Activated naive CD4-positive, alpha-beta T cell treated with anti-CD3 and anti-CD28 coated beads, Interleukin-2, amount 50 U/mL, for 72 hours (primary cell): ENCODE data around the gene MMP12. TPM values are rescaled to one million over a fixed set of nuclear protein-coding genes. Genes with fewer than 3 reads are reported as not detected.
A peak's percentile ranks its signal among the peaks of the same experiment; 100 is the strongest.
"Not testable (repeated sequence)": the region's sequence is repeated elsewhere in the genome, so short reads cannot be mapped to it uniquely, and the experiment has no call there.

Experiments used
- ATAC-seq, 2 donors: fragments of 150-1000 bp; cut with Tn5 transposase; 2 replicates each; pipeline ENCODE4 v1.10.0; 2021; ENCODE audit warnings: mild to moderate bottlenecking in 2 of 2, moderate library complexity in 2 of 2
- DNase-seq, 2 donors: peaks; one replicate each; pipeline ENCODE4 v3.0.0; 2021 to 2022; ENCODE audit warnings: low spot score in 2 of 2
- H3K27ac Mint-ChIP-seq, 2 donors: one replicate each; pipeline ENCODE4 v1.8.0; 2022; ENCODE audit warnings: mild to moderate bottlenecking in 2 of 2, mixed read lengths in 2 of 2
- H3K36me3 Mint-ChIP-seq, 2 donors: one replicate each; pipeline ENCODE4 v1.8.0; 2022; ENCODE audit warnings: mixed read lengths in 2 of 2
- H3K9me3 Mint-ChIP-seq, 2 donors: one replicate each; pipeline ENCODE4 v1.8.0; 2022; ENCODE audit warnings: mixed read lengths in 2 of 2
- total RNA-seq, 2 donors: library from RNA; stranded (reverse); gene quantifications; one replicate each; pipeline ENCODE4 v1.2.3, GENCODE V29; 2022

Gene MMP12
- not detected for total RNA-seq

DNA sequence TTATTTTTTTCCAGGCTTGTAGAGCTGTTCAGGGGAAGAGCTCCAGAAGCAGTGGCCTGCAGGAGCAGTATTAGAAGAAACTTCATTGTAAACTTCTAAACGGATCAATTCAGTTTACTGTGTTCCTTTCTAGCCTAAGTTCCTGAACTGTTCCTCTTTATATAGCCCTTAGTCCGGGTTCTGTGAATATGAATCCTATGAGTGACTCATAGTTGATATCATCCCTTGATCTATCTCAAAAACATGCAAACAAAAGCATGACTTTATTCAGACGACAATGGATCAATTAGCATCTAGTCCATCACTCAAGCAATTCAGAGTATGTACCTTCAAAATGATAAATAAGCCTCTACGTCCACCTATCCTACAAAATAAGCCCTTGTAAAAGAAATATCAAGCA, at the start of gene MMP12:
TSS of gene MMP12 (minus strand) at position 131 of the 400 bp plus-strand sequence. CDS start at position 86, 45 bp downstream.
- Mint-ChIP-seq H3K36me3 (no peaks in the 10 kb centered on the region), H3K27ac (no peak within 1 kb of the TSS), H3K9me3 (no peaks in the 10 kb centered on the region)
- no peak for ATAC-seq
- no peak for DNase-seq

DNA sequence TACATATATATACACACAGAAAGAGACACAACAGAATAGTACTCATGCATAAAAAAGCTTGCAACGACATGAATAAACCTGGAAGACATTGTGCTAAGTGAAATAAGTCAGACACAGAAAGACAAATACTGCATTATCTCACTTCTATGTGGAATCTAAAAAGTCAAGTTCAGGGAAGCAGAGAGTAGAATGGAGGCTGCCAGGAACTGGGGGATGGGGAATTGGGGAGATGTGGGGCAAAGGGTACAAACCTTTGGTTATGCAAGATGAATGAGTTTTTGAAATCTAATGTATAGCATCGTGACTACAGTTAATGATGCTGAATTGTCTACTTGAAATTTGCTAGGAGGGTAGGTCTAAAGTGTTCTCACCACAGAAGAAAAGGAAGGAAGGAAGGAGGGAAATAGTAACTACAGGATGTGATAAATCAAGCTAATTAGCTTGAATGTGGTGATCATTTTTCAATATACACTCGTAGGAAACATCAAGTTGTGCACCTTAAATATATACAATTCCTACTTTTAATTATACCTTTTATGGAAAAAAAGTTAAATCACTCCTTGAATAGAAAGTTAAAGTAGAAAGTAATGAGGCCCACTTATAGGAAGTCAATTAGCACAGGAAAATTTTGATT, 46.9 kb upstream of the MMP12 start:
- DNase-seq (no peak), ATAC-seq (no peak)
- H3K9me3 Mint-ChIP-seq: no peaks in the 10 kb centered on the region
- no peak overlapping the region for H3K27ac Mint-ChIP-seq
- no peaks in the 10 kb centered on the region for H3K36me3 Mint-ChIP-seq

DNA sequence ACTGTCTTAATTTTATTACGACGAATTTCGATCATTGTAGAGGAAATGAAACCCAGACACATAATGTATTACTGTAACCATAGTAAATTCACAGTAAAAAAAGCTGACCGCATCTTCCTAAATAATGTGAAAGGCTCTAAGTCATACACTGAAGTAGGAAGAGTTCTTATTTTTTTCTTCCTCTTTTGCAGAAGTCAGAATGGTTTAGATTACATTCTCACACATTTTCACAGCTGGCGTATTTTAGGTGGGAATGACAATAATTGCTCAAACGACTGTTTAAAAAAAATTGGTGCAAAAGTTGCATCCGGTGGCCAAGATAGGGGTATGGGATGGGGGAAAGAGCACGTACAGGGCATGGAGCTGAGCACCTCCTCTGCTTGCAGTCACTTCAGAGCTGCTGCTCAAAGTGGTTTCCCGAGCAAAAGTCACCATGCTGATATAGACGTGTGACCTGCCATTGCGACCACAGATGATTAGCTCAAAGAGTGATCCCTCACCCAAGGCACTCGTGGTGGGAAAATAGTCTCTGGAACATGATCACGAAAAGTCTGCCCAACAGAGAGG, 45.4 kb upstream of the MMP12 start:
- Mint-ChIP-seq H3K36me3 (no peaks in the 10 kb centered on the region), H3K27ac (no peak overlapping the region), H3K9me3 (no peaks in the 10 kb centered on the region)
- DNase-seq (no peak), ATAC-seq (peak in 1 of 2 donors; percentile 66)

DNA sequence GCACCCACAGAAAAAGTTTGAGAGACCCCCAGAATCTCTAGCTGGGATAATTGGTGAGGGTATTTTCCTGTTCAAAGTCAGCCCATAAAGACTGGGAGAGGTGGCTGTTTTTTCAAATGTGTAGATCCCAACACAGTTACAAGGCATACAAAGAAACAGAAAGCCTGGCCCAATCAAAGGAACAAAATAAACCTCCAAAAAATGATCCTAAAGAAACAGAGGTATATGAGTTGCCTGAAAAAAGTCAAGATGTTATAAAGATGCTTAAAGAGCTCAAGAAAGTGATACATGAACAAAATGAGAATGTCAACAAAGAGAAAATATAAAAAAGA, 40.2 kb upstream of the MMP12 start:
- H3K9me3 Mint-ChIP-seq: no peaks in the 10 kb centered on the region

DNA sequence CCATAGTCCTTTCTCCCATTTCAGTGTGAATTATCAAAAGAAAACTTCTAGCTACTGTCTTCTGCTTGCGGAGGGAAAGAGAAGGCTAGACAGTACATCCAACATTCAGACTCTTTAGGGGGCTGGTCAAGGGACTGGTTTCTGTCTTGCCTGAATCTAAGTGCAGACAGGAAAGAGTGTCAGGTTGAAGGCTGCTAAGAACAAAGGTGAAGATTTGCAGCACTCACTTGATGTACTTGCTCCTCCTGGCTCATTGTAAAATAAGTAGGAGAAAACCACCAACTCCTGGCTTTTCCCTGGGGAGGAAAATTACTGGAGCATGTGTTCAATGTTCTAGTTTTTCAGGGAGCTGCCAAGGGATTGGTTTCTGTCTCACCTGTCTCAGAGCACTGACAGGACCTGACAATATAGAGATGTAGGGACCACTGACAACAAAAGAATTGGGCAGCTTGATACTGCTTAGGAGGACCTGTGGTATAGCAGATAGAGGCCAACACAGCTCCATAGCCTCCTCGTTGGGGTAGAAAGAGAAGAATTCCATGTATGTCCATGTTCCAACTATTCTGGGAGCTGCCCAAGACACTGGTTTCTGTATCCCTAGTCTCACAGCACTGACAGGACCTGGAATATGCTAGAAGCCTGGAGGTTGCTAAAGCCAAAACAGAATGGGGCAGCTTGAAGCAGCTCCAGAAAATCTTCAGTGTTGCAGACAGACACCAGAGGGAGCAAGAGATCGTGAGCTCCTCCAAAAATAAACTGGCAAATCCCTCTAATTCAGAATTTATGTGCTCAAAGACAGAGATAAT, 39.7 kb upstream of the MMP12 start:
- ATAC-seq (no peak), DNase-seq (peak in 1 of 2 donors; percentile 7)
- H3K27ac Mint-ChIP-seq: no peak overlapping the region
- no peaks in the 10 kb centered on the region for H3K9me3 Mint-ChIP-seq
- H3K36me3 Mint-ChIP-seq: no peaks in the 10 kb centered on the region

More for the DNA sequence above, 40.2 kb upstream of the MMP12 start:
- Mint-ChIP-seq H3K27ac (no peak overlapping the region), H3K36me3 (no peaks in the 10 kb centered on the region)
- ATAC-seq (no peak), DNase-seq (no peak)

DNA sequence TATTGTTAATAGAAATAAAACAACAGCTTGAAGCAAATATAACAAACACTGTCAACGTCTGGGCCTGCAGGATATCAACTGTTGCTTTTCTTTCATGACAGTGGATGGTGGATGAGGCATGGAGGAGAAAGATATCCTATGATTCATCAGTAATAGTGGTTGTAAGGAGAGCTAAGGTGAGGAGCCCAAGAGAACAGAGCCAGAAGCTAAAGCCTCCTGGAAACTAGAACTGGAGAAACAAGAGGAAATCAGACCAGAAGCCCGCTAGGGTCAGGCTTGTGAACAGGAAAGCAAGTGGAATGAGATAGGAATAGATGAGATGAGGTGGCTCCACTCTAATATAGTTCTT, 37.7 kb upstream of the MMP12 start:
- no peaks in the 10 kb centered on the region for H3K36me3 Mint-ChIP-seq
- H3K27ac Mint-ChIP-seq: peak overlapping the region in 1 of 2 donors; percentile 41
- DNase-seq (no peak), ATAC-seq (no peak)
- H3K9me3 Mint-ChIP-seq: no peaks in the 10 kb centered on the region

DNA sequence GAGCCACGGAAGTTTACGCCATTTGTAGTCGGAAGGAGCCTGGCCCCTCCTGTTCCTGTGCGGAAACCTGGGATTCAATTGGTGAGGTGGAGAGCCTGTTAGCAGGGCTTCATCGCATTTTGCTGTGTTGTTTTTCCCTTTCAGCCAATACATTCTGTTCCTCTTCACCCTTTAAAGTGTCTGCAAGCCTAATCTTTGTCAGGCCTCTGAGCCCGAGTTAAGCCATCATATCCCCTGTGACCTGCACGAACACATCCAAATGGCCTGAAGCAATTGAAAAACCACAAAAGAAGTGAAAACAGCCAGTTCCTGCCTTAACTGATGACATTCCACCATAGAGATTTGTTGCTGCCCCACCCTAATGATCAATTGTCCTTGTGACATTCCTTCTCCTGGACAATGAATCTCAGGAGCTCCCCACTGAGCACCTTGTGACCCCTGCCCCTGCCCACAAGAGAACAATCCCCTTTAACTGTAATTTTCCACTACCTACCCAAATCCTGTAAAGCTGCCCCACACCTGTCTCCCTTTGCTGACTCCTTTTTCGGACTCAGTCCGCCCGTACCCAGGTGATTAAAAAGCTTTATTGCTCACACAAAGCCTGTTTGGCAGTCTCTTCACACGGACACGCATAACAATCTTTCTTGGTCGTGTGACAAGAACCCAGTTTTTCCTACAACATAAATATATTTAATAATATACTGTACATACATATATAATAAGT, 37.1 kb upstream of the MMP12 start:
- Mint-ChIP-seq H3K36me3 (no peaks in the 10 kb centered on the region), H3K27ac (no peak overlapping the region), H3K9me3 (no peaks in the 10 kb centered on the region)
- DNase-seq: no peak
- no peak for ATAC-seq

DNA sequence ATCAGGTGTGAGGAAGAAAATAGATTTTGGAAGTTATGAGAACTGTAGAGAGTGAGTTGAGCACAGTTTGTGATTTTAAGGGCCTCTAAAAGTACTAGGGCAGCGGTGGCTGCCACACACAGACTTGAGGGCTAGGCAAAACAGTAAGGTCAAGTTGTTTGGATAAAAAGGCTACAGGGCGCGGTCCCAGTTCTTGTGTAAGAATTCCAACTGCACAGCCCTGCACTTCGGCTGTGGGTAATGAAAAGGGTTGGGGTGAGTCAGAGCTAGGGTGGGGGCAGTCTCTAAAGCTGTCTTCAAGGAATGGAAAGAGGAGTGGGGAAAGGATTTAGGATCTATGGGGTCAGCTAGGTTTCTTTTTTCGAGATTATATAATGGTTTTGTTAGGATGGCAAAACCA, 31.1 kb upstream of the MMP12 start:
- DNase-seq, H3K27ac Mint-ChIP-seq, H3K36me3 Mint-ChIP-seq, H3K9me3 Mint-ChIP-seq, ATAC-seq: not testable (repeated sequence)

DNA sequence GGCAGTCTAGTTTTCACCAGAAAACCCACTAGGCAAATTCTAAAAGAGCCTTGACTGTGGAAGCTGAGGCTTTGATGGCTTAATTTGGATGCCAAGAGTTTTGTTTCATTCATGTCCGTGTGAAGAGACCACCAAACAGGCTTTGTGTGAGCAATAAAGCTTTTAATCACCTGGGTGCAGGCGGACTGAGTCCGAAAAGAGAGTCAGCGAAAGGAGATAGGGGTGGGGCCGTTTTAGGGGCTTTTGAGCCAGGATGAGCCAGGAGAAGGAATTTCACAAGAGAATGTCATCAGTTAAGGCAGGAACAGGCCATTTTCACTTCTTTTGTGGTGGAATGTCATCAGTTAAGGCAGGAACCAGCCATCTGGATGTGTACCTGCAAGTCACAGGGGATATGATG, 29.1 kb upstream of the MMP12 start:
- not testable (repeated sequence) for H3K27ac Mint-ChIP-seq, DNase-seq, ATAC-seq, H3K9me3 Mint-ChIP-seq, H3K36me3 Mint-ChIP-seq

DNA sequence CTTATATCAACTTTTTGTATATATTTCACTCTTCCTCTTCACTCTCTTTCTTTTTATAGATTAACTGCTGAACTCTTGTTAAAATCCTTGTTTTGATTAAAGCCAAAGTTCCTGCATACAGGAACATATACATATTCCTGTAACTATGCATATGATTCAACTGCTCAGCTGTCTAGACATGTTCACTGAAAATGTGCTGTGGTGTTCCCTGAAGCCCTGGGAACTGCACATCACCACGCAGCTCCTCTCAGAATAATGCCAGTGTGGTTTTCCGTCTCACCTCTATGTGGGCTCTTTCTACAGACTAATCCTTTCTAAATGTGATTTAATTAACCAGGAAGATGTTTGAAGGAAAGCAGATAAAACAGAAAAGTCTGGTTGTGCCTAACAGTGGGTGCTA, 25.6 kb upstream of the MMP12 start:
- Mint-ChIP-seq H3K9me3 (peaks cover 0 to 8% of the 10 kb centered on the region in 2 donors), H3K36me3 (peaks cover 4 to 6% of the 10 kb centered on the region in 2 donors), H3K27ac (no peak overlapping the region)
- no peak for ATAC-seq
- no peak for DNase-seq

DNA sequence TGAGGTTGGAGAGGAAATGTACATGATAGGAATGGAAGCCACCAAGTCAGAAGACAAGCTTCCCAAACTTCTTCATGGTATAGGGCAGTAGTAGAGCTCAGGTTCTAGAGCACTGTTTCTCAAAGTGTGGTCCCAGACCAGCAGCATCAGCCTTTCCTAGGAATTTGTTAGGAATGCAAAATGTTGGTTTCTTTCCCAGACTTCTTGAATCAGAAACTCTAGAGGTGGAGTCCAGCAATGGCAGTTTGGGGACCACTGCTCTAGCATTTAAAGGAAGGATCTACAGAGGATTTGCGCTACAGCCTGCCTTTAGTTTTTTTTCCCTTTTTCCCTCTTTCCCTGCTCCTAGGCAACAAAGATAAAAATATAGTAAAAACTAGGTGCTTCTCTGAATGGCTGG, 17.0 kb upstream of the MMP12 start:
- DNase-seq (no peak), ATAC-seq (no peak)
- peaks cover 5 to 14% of the 10 kb centered on the region in 2 donors for H3K9me3 Mint-ChIP-seq
- peaks cover 6 to 10% of the 10 kb centered on the region in 2 donors for H3K36me3 Mint-ChIP-seq
- H3K27ac Mint-ChIP-seq: no peak overlapping the region

DNA sequence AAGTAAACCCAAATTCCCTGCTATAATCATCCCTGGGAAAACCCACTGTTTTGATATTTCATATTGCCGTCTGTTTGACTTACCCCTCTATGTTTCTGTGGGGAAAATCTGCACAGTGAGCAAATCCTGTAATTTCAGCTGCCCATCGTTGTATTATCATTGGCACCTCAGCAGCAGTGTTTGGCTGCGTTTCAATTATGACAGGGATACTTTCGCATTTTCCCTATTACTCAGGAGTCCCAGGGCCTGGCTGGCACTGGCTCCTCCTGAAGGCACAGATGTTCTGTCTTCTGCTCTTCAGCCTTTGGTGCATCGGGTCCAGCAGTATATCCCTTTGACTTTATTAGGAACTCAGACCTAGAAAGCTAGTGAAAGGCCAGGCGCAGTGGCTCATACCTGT, 12.2 kb upstream of the MMP12 start:
- no peak for DNase-seq
- H3K36me3 Mint-ChIP-seq: no peaks in the 10 kb centered on the region
- ATAC-seq: no peak
- H3K27ac Mint-ChIP-seq: no peak overlapping the region
- no peaks in the 10 kb centered on the region for H3K9me3 Mint-ChIP-seq

DNA sequence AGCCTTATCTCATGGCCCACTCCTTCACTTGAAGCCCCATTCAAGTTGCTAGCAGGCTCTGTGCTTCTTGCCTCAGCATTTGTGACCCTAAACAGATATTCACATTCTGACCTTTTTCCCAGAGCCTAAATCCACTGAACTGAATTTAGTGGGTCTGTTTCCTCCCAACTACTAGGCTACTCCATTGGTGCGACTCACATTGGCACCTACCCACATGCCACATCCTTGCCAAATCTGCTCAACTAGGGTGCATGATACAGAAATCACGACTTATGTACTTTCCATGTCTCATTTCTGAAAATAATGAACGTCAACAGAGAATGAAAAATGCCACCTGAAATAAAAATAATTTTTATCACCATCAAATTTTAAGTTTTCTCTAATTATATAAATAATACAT, 8.4 kb upstream of the MMP12 start:
- H3K9me3 Mint-ChIP-seq: no peaks in the 10 kb centered on the region
- DNase-seq: no peak
- ATAC-seq: peak in 1 of 2 donors; percentile 42
- H3K36me3 Mint-ChIP-seq: no peaks in the 10 kb centered on the region
- peak overlapping the region in 1 of 2 donors; percentile 84 for H3K27ac Mint-ChIP-seq

DNA sequence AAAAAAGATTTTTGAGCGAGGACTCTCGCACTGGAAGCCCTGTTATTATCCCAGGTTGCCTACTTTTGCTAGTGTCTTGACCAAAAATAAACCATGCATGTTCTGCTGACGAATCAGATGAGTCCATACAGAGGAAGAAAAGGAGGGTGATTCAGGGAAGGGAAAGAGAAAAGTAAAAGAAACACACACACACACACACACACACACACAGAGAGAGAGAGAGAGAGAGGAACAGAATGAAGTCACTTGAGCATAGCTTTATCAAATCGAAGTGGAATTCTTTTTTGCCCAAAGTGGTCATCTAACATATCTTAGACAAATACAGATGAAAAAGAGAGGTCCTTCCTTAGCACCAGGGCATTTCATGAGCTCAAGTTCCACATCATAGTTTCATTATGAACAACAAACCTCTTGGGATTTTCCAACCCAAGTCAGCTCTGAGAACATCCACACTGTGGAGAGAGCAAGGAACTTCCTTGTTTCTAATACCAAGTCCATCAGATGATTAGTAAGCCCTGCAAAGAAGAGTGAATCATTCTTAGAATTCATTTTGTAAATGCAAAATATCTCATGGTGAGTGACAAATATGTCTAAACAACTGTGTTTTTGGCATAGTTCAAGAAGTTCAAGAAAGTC, 7.7 kb upstream of the MMP12 start:
- peak; percentile 64 to 82 for ATAC-seq
- H3K27ac Mint-ChIP-seq: no peak overlapping the region

DNA sequence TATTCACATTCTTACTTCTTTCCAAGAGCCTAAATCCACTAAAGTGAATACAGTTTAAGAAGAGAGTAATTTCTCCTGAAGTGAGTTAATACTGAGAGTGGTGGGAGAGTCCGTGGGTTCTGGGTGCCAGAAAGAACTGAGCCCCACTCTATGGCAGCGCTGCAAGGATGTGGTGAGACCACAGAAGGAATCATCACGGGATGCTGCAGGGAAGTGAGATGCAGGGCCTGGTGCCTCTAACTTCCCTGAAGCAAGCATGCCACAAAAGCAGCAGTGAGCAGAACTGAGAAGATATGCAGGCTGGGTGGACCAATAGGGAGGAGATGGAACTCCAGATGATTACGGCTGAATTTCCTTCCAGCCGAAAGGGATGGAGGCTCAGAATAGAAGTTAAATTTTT, 5.0 kb upstream of the MMP12 start:
- Mint-ChIP-seq H3K9me3 (no peaks in the 10 kb centered on the region), H3K36me3 (no peaks in the 10 kb centered on the region), H3K27ac (peak overlapping the region in 1 of 2 donors; percentile 22)
- DNase-seq (no peak), ATAC-seq (no peak)

More for the DNA sequence above, 7.7 kb upstream of the MMP12 start:
- DNase-seq: no peak
- Mint-ChIP-seq H3K36me3 (no peaks in the 10 kb centered on the region), H3K9me3 (no peaks in the 10 kb centered on the region)

DNA sequence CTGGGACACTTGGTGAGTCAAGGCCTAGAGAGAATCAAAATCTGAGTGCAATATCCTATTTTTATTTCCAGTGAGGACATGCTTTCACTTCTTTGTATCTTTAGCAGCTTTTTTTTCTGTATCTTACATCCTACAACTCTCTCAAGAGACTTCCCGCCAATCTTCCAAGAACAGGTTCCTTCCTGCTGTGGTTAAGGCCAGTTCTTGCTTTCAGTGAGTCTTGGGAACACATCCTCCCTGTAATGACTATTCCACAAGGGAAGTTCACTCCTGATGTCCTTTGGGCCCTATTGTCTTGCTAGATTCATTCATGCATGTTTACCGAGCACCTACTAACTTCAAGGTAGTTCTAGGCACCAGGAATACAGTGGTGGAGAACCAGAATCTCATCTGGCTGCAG, 3.8 kb upstream of the MMP12 start:
- Mint-ChIP-seq H3K9me3 (no peaks in the 10 kb centered on the region), H3K36me3 (no peaks in the 10 kb centered on the region), H3K27ac (no peak overlapping the region)
- DNase-seq: no peak
- ATAC-seq: no peak
